H1 (cell line): ENCODE measurements around the gene LGI4. TPM values are rescaled to one million over a fixed set of nuclear protein-coding genes. Genes with fewer than 3 reads are reported as not detected.

ENCODE experiments used
- CTCF ChIA-PET: fragments of 300-600 bp; sonication (Branson Sonifier 250); formaldehyde crosslinking; loops from one replicate; lab custom pipeline; 2021; ENCODE audit not compliant: partially characterized antibody; lab: Charles Lee
- POLR2A ChIA-PET: fragments of 300-600 bp; sonication (Branson Sonifier 250); formaldehyde crosslinking; loops from one replicate; lab custom pipeline; 2021; ENCODE audit warnings: inconsistent platforms; ENCODE audit not compliant: partially characterized antibody; lab: Charles Lee
- DNase-seq, 2 experiments: peaks; one replicate each; pipeline versions ENCODE4 v3.0.0 to v3.0.0-alpha.2; 2010 to 2022; ENCODE audit warnings: low spot score in 2 of 2, low read depth in 1 of 2, mixed read lengths in 1 of 2
- FAIRE-seq: peaks from 2 replicates; lab custom pipeline; 2011; peaks lifted over from hg19 to GRCh38; lab: Jason Lieb, UNC
- H2AFZ ChIP-seq: 2 replicates; pipeline ENCODE4 v1.8.1; 2012; ENCODE audit warnings: low read length, inconsistent platforms
- H2AK5ac ChIP-seq: 2 replicates; pipeline ENCODE4 v1.6.1; 2013; ENCODE audit warnings: low read depth, low read length
- H2BK120ac ChIP-seq: replicated peaks from 2 replicates; pipeline ENCODE3; 2013; ENCODE audit warnings: low read depth, low read length, inconsistent platforms
- H2BK12ac ChIP-seq: 2 replicates; pipeline ENCODE4 v1.6.1; 2013; ENCODE audit warnings: low read depth, low read length
- H2BK15ac ChIP-seq: 2 replicates; pipeline ENCODE4 v1.6.1; 2013; ENCODE audit warnings: low read length
- H2BK20ac ChIP-seq: 2 replicates; pipeline ENCODE4 v1.6.1; 2013; ENCODE audit warnings: low read length
- H2BK5ac ChIP-seq: 2 replicates; pipeline ENCODE4 v1.6.1; 2013; ENCODE audit warnings: low read depth, low read length
- H3K14ac ChIP-seq: 2 replicates; pipeline ENCODE4 v1.6.1; 2013; ENCODE audit warnings: inconsistent platforms; ENCODE audit not compliant: insufficient read length
- H3K18ac ChIP-seq: 2 replicates; pipeline ENCODE4 v1.6.1; 2013; ENCODE audit warnings: low read length; ENCODE audit errors: extremely low read depth
- H3K23ac ChIP-seq: 2 replicates; pipeline ENCODE4 v1.6.1; 2013; ENCODE audit warnings: inconsistent platforms; ENCODE audit not compliant: insufficient read length
- H3K23me2 ChIP-seq: 2 replicates; pipeline ENCODE4 v1.6.1; 2013; ENCODE audit warnings: low read depth, low read length
- H3K27ac ChIP-seq: 2 replicates; pipeline ENCODE4 v1.6.1; 2011; ENCODE audit warnings: low read depth, low read length, inconsistent platforms
- H3K27me3 ChIP-seq, 4 experiments: replicated peaks in 1 of 4; 1 replicate in 1 of 4; 2 replicates in 3 of 4; pipeline versions ENCODE4 v1.6.1 to v1.8.1; 2011 to 2013; ENCODE audit warnings: low read length in 3 of 4, mild to moderate bottlenecking in 3 of 4, inconsistent platforms in 2 of 4, mixed read lengths in 2 of 4, moderate library complexity in 1 of 4; ENCODE audit not compliant: control insufficient read depth in 3 of 4, insufficient read depth in 3 of 4; ENCODE audit errors: extremely low read depth in 1 of 4
- H3K36me3 ChIP-seq, 4 experiments: 2 replicates each; pipeline versions ENCODE4 v1.6.1 to v1.8.1; 2011 to 2013; ENCODE audit warnings: mild to moderate bottlenecking in 4 of 4, low read length in 3 of 4, moderate library complexity in 2 of 4, control low read depth in 1 of 4, inconsistent platforms in 1 of 4; ENCODE audit not compliant: insufficient read depth in 4 of 4, control insufficient read depth in 2 of 4
- H3K4ac ChIP-seq: replicated peaks from 2 replicates; pipeline ENCODE3; 2013; ENCODE audit warnings: low read length, low read depth, mixed read lengths, inconsistent platforms; ENCODE audit not compliant: insufficient read length
- H3K4me1 ChIP-seq, 4 experiments: replicated peaks in 1 of 4; 1 replicate in 1 of 4; 2 replicates in 3 of 4; pipeline versions ENCODE4 v1.6.1 to v1.8.1; 2011 to 2013; ENCODE audit warnings: low read length in 3 of 4, inconsistent platforms in 2 of 4, mixed read lengths in 1 of 4; ENCODE audit not compliant: insufficient read depth in 4 of 4, control insufficient read depth in 3 of 4
- H3K4me2 ChIP-seq, 2 experiments: 2 replicates each; pipeline versions ENCODE4 v1.6.1 to v1.8.1; 2011 to 2013; ENCODE audit warnings: low read depth in 2 of 2, low read length in 2 of 2, control low read depth in 1 of 2, inconsistent platforms in 1 of 2, mild to moderate bottlenecking in 1 of 2; ENCODE audit not compliant: insufficient read depth in 1 of 2
- H3K4me3 ChIP-seq, 4 experiments: fragments of 200-600, 300-600 bp in 1 of 4; sonication (generic), shearing (Covaris generic), sonication (Bioruptor Twin) in 1 of 4; 2 replicates each; pipeline versions ENCODE4 v1.5.1 to v1.8.1; 2011 to 2016; ENCODE audit warnings: low read length in 4 of 4, low read depth in 3 of 4, control low read depth in 2 of 4, inconsistent platforms in 2 of 4, mild to moderate bottlenecking in 2 of 4, mixed read lengths in 1 of 4, moderate library complexity in 1 of 4; ENCODE audit not compliant: insufficient read depth in 2 of 4; ENCODE audit errors: extremely low read depth in 1 of 4
- H3K56ac ChIP-seq: replicated peaks from 2 replicates; pipeline ENCODE3; 2013; ENCODE audit warnings: low read depth, mild to moderate bottlenecking, mixed read lengths, low read length, inconsistent platforms; ENCODE audit not compliant: insufficient read length
- H3K79me1 ChIP-seq: 2 replicates; pipeline ENCODE4 v1.6.1; 2013; ENCODE audit warnings: low read depth, low read length, control low read depth
- H3K79me2 ChIP-seq, 2 experiments: 2 replicates each; pipeline versions ENCODE4 v1.6.1 to v1.8.1; 2012 to 2013; ENCODE audit warnings: low read length in 2 of 2, mild to moderate bottlenecking in 2 of 2, inconsistent platforms in 1 of 2; ENCODE audit not compliant: insufficient read depth in 2 of 2, control insufficient read depth in 1 of 2
- H3K9ac ChIP-seq, 4 experiments: replicated peaks in 1 of 4; 1 replicate in 1 of 4; 2 replicates in 3 of 4; pipeline versions ENCODE4 v1.6.1 to v1.8.1; 2011 to 2013; ENCODE audit warnings: low read depth in 3 of 4, low read length in 3 of 4, control low read depth in 2 of 4, mild to moderate bottlenecking in 2 of 4, moderate library complexity in 2 of 4, inconsistent platforms in 1 of 4; ENCODE audit errors: extremely low read depth in 1 of 4
- H3K9me3 ChIP-seq, 2 experiments: 2 replicates each; pipeline versions ENCODE4 v1.6.1 to v1.8.1; 2012 to 2013; ENCODE audit warnings: mild to moderate bottlenecking in 2 of 2, moderate library complexity in 2 of 2, control low read depth in 1 of 2, inconsistent platforms in 1 of 2, low read depth in 1 of 2, low read length in 1 of 2, mixed read lengths in 1 of 2; ENCODE audit not compliant: insufficient read depth in 2 of 2
- H4K20me1 ChIP-seq, 2 experiments: replicated peaks in 1 of 2; 2 replicates each; pipeline versions ENCODE3 to v1.8.1; 2011 to 2013; ENCODE audit warnings: inconsistent platforms in 2 of 2, low read length in 2 of 2, mild to moderate bottlenecking in 1 of 2; ENCODE audit not compliant: insufficient read depth in 2 of 2, control insufficient read depth in 1 of 2
- H4K5ac ChIP-seq: 2 replicates; pipeline ENCODE4 v1.6.1; 2013; ENCODE audit warnings: low read length, low read depth, mixed read lengths, inconsistent platforms; ENCODE audit not compliant: insufficient read length
- H4K8ac ChIP-seq: 2 replicates; pipeline ENCODE4 v1.8.0; 2013; ENCODE audit warnings: mild to moderate bottlenecking, moderate library complexity, low read length, inconsistent platforms; ENCODE audit not compliant: insufficient read depth; ENCODE audit errors: extremely low read depth
- H4K91ac ChIP-seq: replicated peaks from 2 replicates; pipeline ENCODE3; 2013; ENCODE audit warnings: low read length, mixed read lengths, inconsistent platforms; ENCODE audit not compliant: insufficient read length
- CHD1 ChIP-seq: IDR thresholded peaks from 2 replicates; pipeline ENCODE4 v1.6.1; 2012; ENCODE audit warnings: low read depth, low read length, improper control_type of control experiment
- EGR1 ChIP-seq: IDR thresholded peaks from 2 replicates; pipeline ENCODE4 v1.6.1; 2011; ENCODE audit warnings: low read depth, low read length, borderline replicate concordance
- EP300 ChIP-seq, 2 experiments: IDR thresholded peaks; 1 replicate in 1 of 2; 2 replicates in 1 of 2; pipeline ENCODE4 v1.6.1; 2011 to 2012; ENCODE audit warnings: low read depth in 2 of 2, low read length in 2 of 2, mild to moderate bottlenecking in 2 of 2, borderline replicate concordance in 1 of 2, inconsistent platforms in 1 of 2, moderate library complexity in 1 of 2
- EZH2 ChIP-seq: fragments of 200-600 bp; sonication (generic); IDR thresholded peaks from 2 replicates; pipeline ENCODE4 v1.7.1; 2012; ENCODE audit warnings: low read depth, mild to moderate bottlenecking, moderate library complexity, low read length, inconsistent platforms; ENCODE audit not compliant: severe bottlenecking
- JUN ChIP-seq: IDR thresholded peaks from 2 replicates; pipeline ENCODE4 v1.6.1; 2011; ENCODE audit warnings: low read depth, mild to moderate bottlenecking, improper control_type of control experiment, low read length
- JUND ChIP-seq: IDR thresholded peaks from 2 replicates; pipeline ENCODE4 v1.6.1; 2011; ENCODE audit warnings: mild to moderate bottlenecking, improper control_type of control experiment, low read length
- KDM4A ChIP-seq: IDR thresholded peaks from one replicate; pipeline ENCODE4 v1.7.1; 2012; ENCODE audit warnings: low read depth, mild to moderate bottlenecking, moderate library complexity, low read length, inconsistent platforms; ENCODE audit not compliant: severe bottlenecking
- NANOG ChIP-seq: IDR thresholded peaks from 2 replicates; pipeline ENCODE4 v1.6.1; 2011; ENCODE audit warnings: low read length, low read depth, mild to moderate bottlenecking, inconsistent platforms; ENCODE audit not compliant: insufficient read depth, poor library complexity, severe bottlenecking
- PHF8 ChIP-seq: fragments of 200-600 bp; sonication (generic); conservative IDR thresholded peaks from 2 replicates; pipeline ENCODE4 v1.7.1; 2012; ENCODE audit warnings: low read depth, mild to moderate bottlenecking, inconsistent platforms, low read length, moderate library complexity
- YY1 ChIP-seq: IDR thresholded peaks from 2 replicates; pipeline ENCODE4 v1.6.1; 2011; ENCODE audit warnings: low read depth, mild to moderate bottlenecking, low read length
- WGBS, 2 experiments: shearing (Covaris generic) in 1 of 2; methylation state at CpG; one replicate each; pipeline versions ENCODE4 v1.1.6 to v1.1.7; 2013 to 2015; ENCODE audit warnings: low lambda C conversion rate in 2 of 2, mixed read lengths in 2 of 2, inconsistent platforms in 1 of 2, low coverage in 1 of 2, missing lambda C conversion rate in 1 of 2; ENCODE audit not compliant: insufficient replicate concordance in 2 of 2, insufficient coverage in 1 of 2, insufficient read length in 1 of 2; ENCODE audit errors: extremely low coverage in 1 of 2, missing lambda C conversion rate in 1 of 2; 5-methylcytosine and 5-hydroxymethylcytosine counted together
- polyA plus RNA-seq, 7 experiments: library from polyadenylated mRNA; depleted of rRNA in 3 of 7; stranded (reverse) in 5 of 7; unstranded in 2 of 7; fragments of >200 nt in 5 of 7; fragments of 200-250 nt in 2 of 7; gene quantifications; 1 replicate in 5 of 7; 2 replicates in 1 of 7; 4 replicates in 1 of 7; pipeline versions ENCODE4 v1.2.1 to v1.2.3, GENCODE V29; 2011 to 2013; ENCODE audit warnings: missing spikeins in 2 of 7, mixed read lengths in 2 of 7
- total RNA-seq: library from RNA; stranded (reverse); fragmentation: NEBNext Ultra II Directional; extraction: Animal tissue kit (Norgen Biotek cat#: 25700); gene quantifications from 2 replicates; pipeline ENCODE4 v1.2.1, GENCODE V29; 2021

Gene LGI4
- total and polyA plus RNA-seq, 2 of the 8 experiments (the other 6 are each of a cell fraction or from before 2014, with no cell fraction given), result 2.0 to 8.2 TPM

DNA sequence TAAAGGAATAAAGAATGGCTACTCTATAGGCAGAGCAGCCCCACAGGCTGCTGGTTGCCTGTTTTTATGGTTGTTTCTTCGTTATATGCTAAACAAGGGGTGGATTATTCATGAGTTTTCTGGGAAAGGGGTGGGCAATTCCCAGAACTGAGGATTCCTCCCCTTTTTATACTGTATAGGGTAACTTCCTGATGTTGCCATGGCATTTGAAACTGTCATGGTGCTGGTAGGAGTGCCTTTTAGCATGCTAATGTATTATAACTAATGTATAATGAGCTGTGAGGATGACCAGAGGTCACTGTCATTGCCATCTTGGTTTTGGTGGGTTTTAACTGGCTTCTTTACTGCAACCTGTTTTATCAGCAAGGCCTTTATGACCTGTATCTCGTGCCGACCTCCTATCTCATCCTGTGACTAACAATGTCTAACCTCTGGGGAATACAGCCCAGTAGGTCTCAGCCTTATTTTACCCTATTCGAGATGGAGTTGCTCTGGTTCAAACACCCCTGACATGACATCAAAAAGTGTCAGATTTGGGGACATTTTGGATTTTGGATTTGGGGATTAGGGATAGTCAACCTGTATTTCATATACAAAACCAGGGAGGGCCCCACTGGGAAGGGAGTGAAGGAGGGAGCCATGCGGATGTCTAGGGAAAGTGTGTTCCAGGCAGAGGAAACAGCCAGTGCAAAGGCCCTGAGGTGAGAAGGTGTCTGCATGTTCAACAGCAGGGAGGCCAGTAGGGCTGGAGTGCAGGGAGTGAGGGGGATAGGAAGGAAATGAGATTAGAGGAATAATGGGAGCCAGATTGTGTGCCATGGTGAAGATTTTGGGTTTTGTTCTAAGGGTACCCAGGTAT is 30.6 kb upstream of the LGI4 start:
- no peak overlapping the region for H3K4me3 ChIP-seq
- no peak overlapping the region for H3K9ac ChIP-seq
- H3K18ac ChIP-seq, result no peak overlapping the region
- FAIRE-seq (no peak), DNase-seq (no peak)
- ChIA-PET POLR2A (interaction anchor here (1.5 kb wide), 1 partner anchor 8 kb away, joined by 3 read pairs; no protein-coding TSS in a partner anchor), CTCF (interaction anchor here (1.6 kb wide), 1 partner anchor 39 kb away, joined by 3 read pairs; no protein-coding TSS in a partner anchor)
- no peak overlapping the region for H3K56ac ChIP-seq
- no peak overlapping the region for H3K27ac ChIP-seq
- no peak overlapping the region for H2BK20ac ChIP-seq
- peaks cover 8 to 62% (median 37%) of the 10 kb centered on the region in 4 experiments; a peak in 7 of 8 replicates for H3K36me3 ChIP-seq
- no peaks in the 10 kb centered on the region for H3K4me1 ChIP-seq
- no peak overlapping the region for H4K8ac ChIP-seq
- WGBS, 2 experiments, result 66% methylated on average over 5 of the region's 5 CpGs; no CpG with 5 or more reads in 1 of the 2 experiments
- H3K23ac ChIP-seq, result no peak overlapping the region
- no peak overlapping the region for H4K91ac ChIP-seq
- no peaks in the 10 kb centered on the region for H3K23me2 ChIP-seq
- H2BK120ac ChIP-seq, result no peak overlapping the region
- H3K4me2 ChIP-seq, result no peak overlapping the region
- H2BK5ac ChIP-seq, result no peak overlapping the region
- H3K4ac ChIP-seq, result no peak overlapping the region
- H2AK5ac ChIP-seq, result no peak overlapping the region
- no peak overlapping the region for H2BK15ac ChIP-seq
- no peaks in the 10 kb centered on the region for H3K27me3 ChIP-seq
- 0 out of 4 replicates have a peak, but pooled peaks cover 0 to 2% of the 10 kb centered on the region in 2 experiments for H3K9me3 ChIP-seq
- H2BK12ac ChIP-seq, result no peak overlapping the region
- peaks cover 0 to 3% of the 10 kb centered on the region in 2 experiments for H4K20me1 ChIP-seq
- H3K14ac ChIP-seq, result no peak overlapping the region
- TF ChIP-seq JUN (no peak), NANOG (no peak), EZH2 (no peak), EGR1 (no peak), YY1 (no peak), KDM4A (no peak), CHD1 (no peak), JUND (no peak), EP300 (IDR thresholded peaks at IDR 0.05; ENCODE audit: borderline replicate concordance in 1 of 2, low read depth in 2 of 2, low read length in 2 of 2) (no peak), PHF8 (no peak)
- no peak overlapping the region for H2AFZ ChIP-seq
- H3K79me2 ChIP-seq, result no peaks in the 10 kb centered on the region
- H3K79me1 ChIP-seq, result no peaks in the 10 kb centered on the region; the same call in 1 of the 2 replicates
- no peak overlapping the region for H4K5ac ChIP-seq
